Measurements from ENCODE around the gene SASH3.

Gene SASH3

DNA sequence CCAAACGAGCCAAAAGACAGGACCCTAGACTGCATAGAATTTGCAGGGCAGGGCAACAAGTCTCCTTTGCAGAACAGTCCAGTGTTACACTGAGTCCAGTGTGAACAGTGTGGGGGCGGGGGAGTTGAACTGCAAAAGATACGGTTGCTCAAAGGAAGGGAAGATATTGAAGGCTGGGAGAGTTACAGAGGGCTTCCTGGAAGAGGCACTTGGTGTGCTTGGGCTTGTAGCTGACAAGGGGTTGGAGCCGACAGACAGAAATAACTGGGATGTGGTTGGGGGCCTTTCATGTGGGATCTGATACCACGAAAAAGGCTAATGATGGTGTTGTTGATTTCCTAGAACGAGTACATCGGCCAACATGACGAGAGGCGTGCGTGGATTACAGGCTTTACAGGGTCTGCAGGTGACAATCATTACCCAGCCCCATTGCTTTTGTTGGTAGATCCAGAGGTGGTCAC lies 34.9 kb upstream of the SASH3 start:
- TF ChIP-seq EP300 (IDR thresholded peaks at IDR 0.05; ENCODE audit: borderline replicate concordance) (no peak), CREB1 (IDR thresholded peaks at IDR 0.05; ENCODE audit: low read depth) (no peak), MAX (IDR thresholded peaks at IDR 0.05) (no peak), EGR1 (IDR thresholded peaks at IDR 0.05) (no peak), NFIC (IDR thresholded peaks at IDR 0.05) (no peak), FOXM1 (IDR thresholded peaks at IDR 0.05; ENCODE audit: borderline replicate concordance, low read depth) (no peak), YY1 (IDR thresholded peaks at IDR 0.05; ENCODE audit: low read depth) (no peak), CEBPB (IDR thresholded peaks at IDR 0.05) (no peak), TEAD4 (IDR thresholded peaks at IDR 0.05) (no peak), TCF12 (IDR thresholded peaks at IDR 0.05; ENCODE audit: low read depth) (no peak), USF1 (IDR thresholded peaks at IDR 0.05) (no peak), ZBTB7A (IDR thresholded peaks at IDR 0.05; ENCODE audit: low read depth) (no peak), TAF1 (IDR thresholded peaks at IDR 0.05; ENCODE audit: low read depth) (no peak), RAD21 (IDR thresholded peaks at IDR 0.05; ENCODE audit: low read depth) (no peak)
- TF ChIP-seq, protein P1, sequence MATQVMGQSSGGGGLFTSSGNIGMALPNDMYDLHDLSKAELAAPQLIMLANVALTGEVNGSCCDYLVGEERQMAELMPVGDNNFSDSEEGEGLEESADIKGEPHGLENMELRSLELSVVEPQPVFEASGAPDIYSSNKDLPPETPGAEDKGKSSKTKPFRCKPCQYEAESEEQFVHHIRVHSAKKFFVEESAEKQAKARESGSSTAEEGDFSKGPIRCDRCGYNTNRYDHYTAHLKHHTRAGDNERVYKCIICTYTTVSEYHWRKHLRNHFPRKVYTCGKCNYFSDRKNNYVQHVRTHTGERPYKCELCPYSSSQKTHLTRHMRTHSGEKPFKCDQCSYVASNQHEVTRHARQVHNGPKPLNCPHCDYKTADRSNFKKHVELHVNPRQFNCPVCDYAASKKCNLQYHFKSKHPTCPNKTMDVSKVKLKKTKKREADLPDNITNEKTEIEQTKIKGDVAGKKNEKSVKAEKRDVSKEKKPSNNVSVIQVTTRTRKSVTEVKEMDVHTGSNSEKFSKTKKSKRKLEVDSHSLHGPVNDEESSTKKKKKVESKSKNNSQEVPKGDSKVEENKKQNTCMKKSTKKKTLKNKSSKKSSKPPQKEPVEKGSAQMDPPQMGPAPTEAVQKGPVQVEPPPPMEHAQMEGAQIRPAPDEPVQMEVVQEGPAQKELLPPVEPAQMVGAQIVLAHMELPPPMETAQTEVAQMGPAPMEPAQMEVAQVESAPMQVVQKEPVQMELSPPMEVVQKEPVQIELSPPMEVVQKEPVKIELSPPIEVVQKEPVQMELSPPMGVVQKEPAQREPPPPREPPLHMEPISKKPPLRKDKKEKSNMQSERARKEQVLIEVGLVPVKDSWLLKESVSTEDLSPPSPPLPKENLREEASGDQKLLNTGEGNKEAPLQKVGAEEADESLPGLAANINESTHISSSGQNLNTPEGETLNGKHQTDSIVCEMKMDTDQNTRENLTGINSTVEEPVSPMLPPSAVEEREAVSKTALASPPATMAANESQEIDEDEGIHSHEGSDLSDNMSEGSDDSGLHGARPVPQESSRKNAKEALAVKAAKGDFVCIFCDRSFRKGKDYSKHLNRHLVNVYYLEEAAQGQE (IDR thresholded peaks at IDR 0.05; ENCODE audit: low read depth), result no peak

GRCh38 chrX:129746557-129747470 lies 32.9 kb upstream of the SASH3 start:
- TF ChIP-seq EGR1 (IDR thresholded peaks at IDR 0.05), result no peak
- no peak for TF ChIP-seq FOXM1 (IDR thresholded peaks at IDR 0.05; ENCODE audit: borderline replicate concordance, low read depth)
- no peak for TF ChIP-seq ZBTB7A (IDR thresholded peaks at IDR 0.05; ENCODE audit: low read depth)
- TF ChIP-seq YY1 (IDR thresholded peaks at IDR 0.05; ENCODE audit: low read depth), result no peak
- TF ChIP-seq TEAD4 (IDR thresholded peaks at IDR 0.05), result no peak
- no peak for TF ChIP-seq TCF12 (IDR thresholded peaks at IDR 0.05; ENCODE audit: low read depth)
- no peak for TF ChIP-seq RAD21 (IDR thresholded peaks at IDR 0.05; ENCODE audit: low read depth)
- no peak for TF ChIP-seq CEBPB (IDR thresholded peaks at IDR 0.05)
- no peak for TF ChIP-seq EP300 (IDR thresholded peaks at IDR 0.05; ENCODE audit: borderline replicate concordance)
- TF ChIP-seq MAX (IDR thresholded peaks at IDR 0.05), result no peak
- TF ChIP-seq NFIC (IDR thresholded peaks at IDR 0.05), result no peak
- no peak for TF ChIP-seq CREB1 (IDR thresholded peaks at IDR 0.05; ENCODE audit: low read depth)
- TF ChIP-seq USF1 (IDR thresholded peaks at IDR 0.05), result no peak
- no peak for TF ChIP-seq TAF1 (IDR thresholded peaks at IDR 0.05; ENCODE audit: low read depth)
- TF ChIP-seq, protein P1 (IDR thresholded peaks at IDR 0.05; ENCODE audit: low read depth), result no peak

DNA sequence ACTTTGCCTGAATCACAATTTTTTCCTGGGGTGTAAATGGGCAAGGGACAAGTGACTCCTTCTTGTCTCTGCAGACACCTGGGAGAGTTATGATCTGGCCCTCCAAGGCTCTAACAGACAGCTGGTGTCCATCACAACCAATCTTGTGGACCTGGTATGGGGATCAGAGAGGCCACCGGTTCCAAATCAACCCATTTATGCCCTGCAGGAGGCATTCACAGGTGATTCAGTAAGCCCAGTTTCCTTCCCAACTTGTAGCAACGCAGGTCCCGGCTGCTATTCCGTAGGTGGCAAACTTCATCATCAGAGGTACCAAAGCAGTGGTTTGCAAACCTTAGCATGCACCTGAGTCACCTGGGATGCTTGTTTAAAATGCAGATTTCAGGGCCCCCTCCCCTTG lies 32.2 kb upstream of the SASH3 start:
- TF ChIP-seq CEBPB (IDR thresholded peaks at IDR 0.05), result no peak

- TF ChIP-seq YY1 (IDR thresholded peaks at IDR 0.05; ENCODE audit: low read depth) (no peak), MAX (IDR thresholded peaks at IDR 0.05) (no peak)
Measured at GRCh38 chrX:129748305-129748704, 31.4 kb upstream of the SASH3 start.

GRCh38 chrX:129749069-129749468 lies 30.7 kb upstream of the SASH3 start:
- TF ChIP-seq EP300 (IDR thresholded peaks at IDR 0.05; ENCODE audit: borderline replicate concordance) (no peak), RAD21 (IDR thresholded peaks at IDR 0.05; ENCODE audit: low read depth) (no peak), TEAD4 (IDR thresholded peaks at IDR 0.05) (no peak), USF1 (IDR thresholded peaks at IDR 0.05) (no peak), TAF1 (IDR thresholded peaks at IDR 0.05; ENCODE audit: low read depth) (no peak), ZBTB7A (IDR thresholded peaks at IDR 0.05; ENCODE audit: low read depth) (no peak), YY1 (IDR thresholded peaks at IDR 0.05; ENCODE audit: low read depth) (no peak), FOXM1 (IDR thresholded peaks at IDR 0.05; ENCODE audit: borderline replicate concordance, low read depth) (no peak), NFIC (IDR thresholded peaks at IDR 0.05) (no peak), MAX (IDR thresholded peaks at IDR 0.05) (no peak), CEBPB (IDR thresholded peaks at IDR 0.05) (no peak), CREB1 (IDR thresholded peaks at IDR 0.05; ENCODE audit: low read depth) (no peak), TCF12 (IDR thresholded peaks at IDR 0.05; ENCODE audit: low read depth) (no peak)
- TF ChIP-seq, protein P1 (IDR thresholded peaks at IDR 0.05; ENCODE audit: low read depth), result no peak
